Ovary (tissue), 9 donors: ENCODE results near the gene ANKS1B. TPM values are rescaled to one million over a fixed set of nuclear protein-coding genes. Genes with fewer than 3 reads are reported as not detected.

ENCODE experiments used
- DNase-seq, 5 donors: peaks; one replicate each; pipeline ENCODE4 v3.0.0-alpha.2; 2019 to 2020
- H3K27ac ChIP-seq, 2 donors: fragments of 200-600 bp; one replicate each; pipeline versions ENCODE4 v1.5.1 to v1.8.0; 2019 to 2022
- H3K27me3 ChIP-seq: fragments of 200-600 bp; one replicate; pipeline ENCODE4 v1.8.0; 2022
- H3K36me3 ChIP-seq: fragments of 200-600 bp; sonication (generic); one replicate; pipeline ENCODE4 v1.5.1; 2019
- H3K4me1 ChIP-seq: one replicate; pipeline ENCODE4 v1.8.1; 2013; ENCODE audit warnings: mild to moderate bottlenecking, moderate library complexity; ENCODE audit not compliant: insufficient read depth
- H3K4me3 ChIP-seq: fragments of 200-600 bp; sonication (generic); one replicate; pipeline ENCODE4 v1.5.1; 2017
- H3K9me3 ChIP-seq, 2 donors: fragments of 200-600 bp in 1 of 2; sonication (generic) in 1 of 2; one replicate each; pipeline versions ENCODE4 v1.5.1 to v1.8.1; 2013 to 2019; ENCODE audit warnings: mild to moderate bottlenecking in 1 of 2, moderate library complexity in 1 of 2
- CTCF ChIP-seq, 3 donors: fragments of 450-650 bp in 2 of 3; fragments of 200-600 bp in 1 of 3; IDR thresholded peaks; one replicate each; pipeline versions ENCODE4 v1.5.1 to v1.8.0; 2016 to 2022; ENCODE audit warnings: antibody characterized with exemption in 3 of 3, mild to moderate bottlenecking in 1 of 3
- EP300 ChIP-seq: sonication (generic); formaldehyde crosslinking; IDR thresholded peaks from one replicate; pipeline ENCODE4 v1.6.1; 2017; ENCODE audit warnings: antibody characterized with exemption
- POLR2A ChIP-seq: fragments of 450-650 bp; IDR thresholded peaks from one replicate; pipeline ENCODE4 v1.6.1; 2017; ENCODE audit warnings: antibody characterized with exemption, mild to moderate bottlenecking, moderate library complexity
- WGBS, 3 donors: extraction: QIAGEN DNeasy Blood & Tissue Kit in 1 of 3; methylation state at CpG; one replicate each; pipeline versions ENCODE4 v1.1.5 to v1.1.7; 2013 to 2017; 5-methylcytosine and 5-hydroxymethylcytosine counted together
- intact Hi-C, 4 donors: fragments of 100-400 bp; cut with DNase I; formaldehyde crosslinking; loops; one replicate each; pipeline versions ENCODE4 v1.11.0 to v1.15.1; 2022 to 2023
- polyA plus RNA-seq, 2 donors: library from polyadenylated mRNA; stranded (reverse); fragments of 200-250 nt in 1 of 2; fragments of 350-450 nt in 1 of 2; fragmentation: Illumina TruSeq in 1 of 2; extraction: RNeasy Lipid Tissue Mini Kit (QIAGEN cat#74804) in 1 of 2; gene quantifications; one replicate each; pipeline ENCODE4 v1.2.3, GENCODE V29; 2013 to 2014
- total RNA-seq, 7 donors: library from RNA; depleted of rRNA in 2 of 7; stranded (reverse); fragments of >200 nt in 2 of 7; fragmentation: NEBNext Ultra II Directional in 3 of 7; extraction: Animal tissue kit (Norgen Biotek cat#: 25700) in 3 of 7; gene quantifications; one replicate each; pipeline versions ENCODE4 v1.1.0 to v1.2.4, GENCODE V29; 2016 to 2023
- donor health status: DM: no; HTN: no; CAD: no; lungs with moderate emphysema.
- donor health status: DM: no; HTN: no; CAD: no.
- donor health status: Bipolar disorder and iron deficiency.
- donor health status: DM: yes; HTN: yes; CAD: no.
- donor health status: DM: no; HTN: no; CAD: no.
- donor health status: DM: yes; HTN: yes; CAD: no.

Gene ANKS1B
- total and polyA plus RNA-seq, 9 donors, result 0.80 to 34.9 (median 7.7) TPM

GRCh38 chr12:98803468-98804209 lies 1181.1 kb downstream of the ANKS1B start:
- Histone ChIP-seq H3K9me3 (no peaks in the 10 kb centered on the region), H3K36me3 (no peaks in the 10 kb centered on the region), H3K4me3 (no peak overlapping the region), H3K4me1 (no peaks in the 10 kb centered on the region), H3K27me3 (no peaks in the 10 kb centered on the region), H3K27ac (no peak overlapping the region)
- TF ChIP-seq CTCF (IDR thresholded peaks at IDR 0.05) (no peak), POLR2A (no peak), EP300 (no peak)
- intact Hi-C loops, result no loop called here
- DNase-seq, result no peak
- 87 to 90% (median 88%) methylated on average over 6 of the region's 6 CpGs for WGBS, 3 donors

- 90 to 93% (median 91%) methylated on average over 3 of the region's 3 CpGs for WGBS, 3 donors
- no peaks in the 10 kb centered on the region for H3K4me1 ChIP-seq
- intact Hi-C loops, result no loop called here
These were observed 1184.9 kb downstream of the ANKS1B start for GRCh38 chr12:98799822-98800221.

GRCh38 chr12:98799146-98799810 lies 1185.5 kb downstream of the ANKS1B start:
- DNase-seq, result no peak
- no peak for TF ChIP-seq CTCF (IDR thresholded peaks at IDR 0.05)
- TF ChIP-seq POLR2A, result no peak
- TF ChIP-seq EP300, result no peak
- WGBS, 3 donors, result 63 to 79% (median 67%) methylated on average over 3 of the region's 3 CpGs
- Histone ChIP-seq H3K4me3 (no peak overlapping the region), H3K36me3 (no peaks in the 10 kb centered on the region), H3K9me3 (no peaks in the 10 kb centered on the region), H3K27ac (no peak overlapping the region), H3K4me1 (no peaks in the 10 kb centered on the region), H3K27me3 (no peaks in the 10 kb centered on the region)
- intact Hi-C loops, result no loop called here

More at GRCh38 chr12:98799822-98800221, 1184.9 kb downstream of the ANKS1B start:
- Histone ChIP-seq H3K36me3 (no peaks in the 10 kb centered on the region), H3K9me3 (no peaks in the 10 kb centered on the region), H3K27ac (no peak overlapping the region), H3K4me3 (no peak overlapping the region), H3K27me3 (no peaks in the 10 kb centered on the region)
- DNase-seq, result no peak
- TF ChIP-seq CTCF (IDR thresholded peaks at IDR 0.05) (no peak), EP300 (no peak), POLR2A (no peak)

GRCh38 chr12:98797200-98797599 lies 1187.5 kb downstream of the ANKS1B start:
- Histone ChIP-seq H3K4me1 (no peaks in the 10 kb centered on the region), H3K27ac (no peak overlapping the region), H3K4me3 (no peak overlapping the region), H3K9me3 (no peaks in the 10 kb centered on the region), H3K27me3 (no peaks in the 10 kb centered on the region), H3K36me3 (no peaks in the 10 kb centered on the region)
- TF ChIP-seq CTCF (IDR thresholded peaks at IDR 0.05) (no peak), POLR2A (no peak), EP300 (no peak)
- 74 to 83% (median 76%) methylated on average over 4 of the region's 4 CpGs for WGBS, 3 donors
- DNase-seq, result no peak
- intact Hi-C loops, result no loop called here
